ENCODE results near the gene DST.

The DST gene

DNA sequence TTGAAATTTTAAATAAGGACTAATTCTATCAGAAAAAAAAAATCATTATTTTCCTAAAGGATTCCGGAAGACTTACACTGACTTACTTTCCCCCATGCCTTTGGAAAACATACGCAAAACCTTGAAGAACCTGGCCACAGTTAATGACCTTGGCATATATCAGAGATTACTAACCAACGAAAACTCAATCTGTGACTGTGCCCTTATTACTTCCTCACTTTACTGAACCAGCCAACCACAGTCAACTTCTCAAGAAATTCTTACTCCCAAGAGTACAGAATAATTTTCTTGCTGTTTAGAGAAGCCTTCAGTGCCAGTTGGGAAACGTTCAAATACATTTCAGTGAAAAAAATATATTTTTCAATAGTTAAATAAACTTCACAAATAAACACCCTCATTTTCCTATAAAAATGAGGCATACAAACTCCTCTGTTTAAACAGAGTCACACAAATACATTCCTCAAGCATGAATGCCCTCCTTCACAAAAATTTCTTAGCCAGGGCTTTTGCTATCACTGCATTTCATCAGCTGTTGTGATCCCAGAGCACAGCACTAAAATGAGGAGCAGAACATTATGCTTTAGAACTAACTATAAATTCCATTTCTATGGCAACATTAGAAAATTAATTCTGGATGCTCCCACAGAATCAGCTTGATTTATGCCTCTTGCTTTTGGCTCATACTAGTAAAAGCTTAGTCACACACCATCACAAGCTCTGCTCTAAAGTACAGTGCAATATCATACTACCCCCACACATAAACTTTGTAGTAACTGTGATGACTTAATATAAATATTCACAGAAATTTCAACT, 117.6 kb downstream of the DST start:
- in situ Hi-C loops (cut with HindIII; ENCODE audit: low sequenced_read_pairs), result no loop called here
- no peak for TF ChIP-seq CTCF (IDR thresholded peaks at IDR 0.05; ENCODE audit: low read depth, low read length)
- peak; percentile 88 for DNase-seq (ENCODE audit: low read depth, low spot score)
- no peak overlapping the region for H3K4me3 ChIP-seq (ENCODE audit: low read depth, low read length)

DNA sequence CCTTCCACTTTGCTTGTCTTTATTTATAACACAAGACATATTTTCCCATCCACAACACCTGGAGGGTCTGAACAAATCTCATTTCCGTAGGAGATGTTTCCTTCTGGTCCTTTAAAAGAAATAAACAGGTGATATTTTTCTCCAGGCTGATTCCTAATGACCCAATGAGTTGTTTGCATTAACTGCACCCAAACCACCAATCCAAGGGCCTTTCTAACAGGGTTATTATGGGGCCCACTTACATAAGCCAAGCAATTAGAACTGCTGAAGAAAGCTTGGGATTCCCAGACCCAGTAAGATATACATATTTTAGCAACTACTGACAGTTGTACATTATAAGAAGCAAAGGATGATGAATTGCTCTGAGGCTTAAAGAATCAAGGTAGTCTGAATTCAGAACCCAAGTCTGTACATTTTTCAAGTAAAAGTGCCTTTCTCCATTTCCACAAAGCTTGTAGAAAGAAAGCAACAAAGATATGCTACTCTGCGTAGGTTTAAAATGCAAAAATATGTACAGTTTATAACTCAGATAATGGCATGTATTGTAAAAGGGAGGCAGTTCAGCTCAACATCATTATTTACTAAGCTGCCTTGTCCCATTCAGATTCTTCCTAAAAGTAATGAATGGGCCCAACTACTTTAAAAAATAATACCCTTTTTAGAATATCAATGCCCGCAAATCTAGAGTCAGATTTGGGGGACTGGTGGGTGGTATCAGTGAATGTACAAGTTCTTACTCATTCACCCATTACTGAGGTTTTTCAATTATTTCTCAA, 120.0 kb downstream of the DST start:
- in situ Hi-C loops (cut with HindIII; ENCODE audit: low sequenced_read_pairs), result no loop called here
- DNase-seq (ENCODE audit: low read depth, low spot score), result no peak
- H3K4me3 ChIP-seq (ENCODE audit: low read depth, low read length), result no peak overlapping the region
- TF ChIP-seq CTCF (IDR thresholded peaks at IDR 0.05; ENCODE audit: low read depth, low read length), result no peak

GRCh38 chr6:56521976-56522375, 120.7 kb downstream of the DST start:
- no peak for TF ChIP-seq CTCF (IDR thresholded peaks at IDR 0.05; ENCODE audit: low read depth, low read length)
- in situ Hi-C loops (cut with HindIII; ENCODE audit: low sequenced_read_pairs), result no loop called here

GRCh38 chr6:56521454-56521853, 121.2 kb downstream of the DST start:
- no peak for DNase-seq (ENCODE audit: low read depth, low spot score)
- in situ Hi-C loops (cut with HindIII; ENCODE audit: low sequenced_read_pairs), result no loop called here
- H3K4me3 ChIP-seq (ENCODE audit: low read depth, low read length), result no peak overlapping the region
- TF ChIP-seq CTCF (IDR thresholded peaks at IDR 0.05; ENCODE audit: low read depth, low read length), result no peak

More at GRCh38 chr6:56521976-56522375, 120.7 kb downstream of the DST start:
- H3K4me3 ChIP-seq (ENCODE audit: low read depth, low read length), result no peak overlapping the region
- DNase-seq (ENCODE audit: low read depth, low spot score), result no peak

DNA sequence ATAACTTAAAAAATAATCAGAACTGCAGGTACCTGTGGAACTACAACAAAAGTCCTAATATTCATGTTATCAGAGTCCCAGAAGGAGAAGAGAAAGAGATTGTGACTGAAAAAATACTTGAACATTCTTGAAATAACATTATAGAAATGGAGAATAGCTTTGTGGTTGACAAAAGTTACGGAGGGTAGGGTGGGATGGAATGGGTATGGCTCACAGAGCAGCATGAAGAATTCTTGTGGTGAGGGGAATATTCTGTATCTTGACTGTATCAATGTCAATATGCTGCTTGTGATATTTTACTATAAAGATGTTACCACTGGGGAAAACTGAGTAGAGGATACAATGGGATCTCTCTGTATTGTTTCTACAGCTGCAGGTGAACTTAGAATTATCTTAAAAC, 122.5 kb downstream of the DST start:
- TF ChIP-seq CTCF (IDR thresholded peaks at IDR 0.05; ENCODE audit: low read depth, low read length), result no peak
- H3K4me3 ChIP-seq (ENCODE audit: low read depth, low read length), result no peak overlapping the region
- peak; percentile 51 for DNase-seq (ENCODE audit: low read depth, low spot score)
- in situ Hi-C loops (cut with HindIII; ENCODE audit: low sequenced_read_pairs), result no loop called here

DNA sequence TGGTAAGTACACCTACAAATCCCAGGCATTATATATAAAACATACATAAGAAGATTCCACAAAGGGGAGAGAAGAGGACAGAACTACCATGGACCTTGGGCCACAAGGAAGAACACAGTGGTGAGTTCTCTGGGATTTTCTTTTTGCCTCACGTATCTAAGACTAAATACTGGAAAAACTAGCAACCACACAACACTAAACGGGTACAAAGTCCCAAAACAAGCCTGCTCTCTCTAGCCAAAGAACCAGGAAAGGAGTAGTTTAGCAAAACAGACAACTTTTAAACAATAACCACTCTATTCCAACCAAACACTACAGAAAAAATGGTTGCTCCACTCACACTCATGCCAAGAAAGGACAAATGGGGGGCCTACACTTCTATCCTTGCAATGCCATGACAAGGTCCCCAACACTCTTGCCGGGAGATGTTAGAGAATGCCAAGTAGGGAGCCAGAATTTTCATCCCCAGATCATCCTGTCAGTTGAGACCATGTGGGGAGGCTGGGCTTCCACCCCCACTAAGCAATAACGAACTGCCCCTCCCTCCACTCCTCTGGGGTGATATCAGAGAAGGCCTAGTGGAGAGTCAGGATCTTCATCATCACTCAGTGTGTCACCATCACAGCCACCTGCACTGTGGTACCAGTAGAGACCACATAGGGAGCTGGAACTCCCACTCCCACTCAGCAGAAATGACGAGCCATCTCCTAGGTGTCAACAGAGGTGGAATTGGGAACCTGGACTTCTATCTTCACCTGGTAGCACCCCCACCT, 123.5 kb downstream of the DST start:
- in situ Hi-C loops (cut with HindIII; ENCODE audit: low sequenced_read_pairs), result no loop called here
- no peak overlapping the region for H3K4me3 ChIP-seq (ENCODE audit: low read depth, low read length)
- DNase-seq (ENCODE audit: low read depth, low spot score), result no peak
- TF ChIP-seq CTCF (IDR thresholded peaks at IDR 0.05; ENCODE audit: low read depth, low read length), result no peak
